CD14-positive monocyte (primary cell): ENCODE measurements around the gene OFD1. TPM values are rescaled to one million over a fixed set of nuclear protein-coding genes. Genes with fewer than 3 reads are reported as not detected.
"Not testable (repeated sequence)": the region's sequence is repeated elsewhere in the genome, so short reads cannot be mapped to it uniquely, and the experiment has no call there.

Source experiments
- DNase-seq, 3 donors: peaks; one replicate each; pipeline ENCODE4 v3.0.0-alpha.2; 2011 to 2022
- H2AFZ ChIP-seq: 2 replicates; pipeline ENCODE4 v1.6.0; 2012; ENCODE audit warnings: mild to moderate bottlenecking, low read depth, low read length, inconsistent platforms; ENCODE audit not compliant: insufficient read depth, poor library complexity, severe bottlenecking
- H3K27ac ChIP-seq, 2 donors: 1 replicate in 1 of 2; 2 replicates in 1 of 2; pipeline ENCODE4 v1.5.1; 2012 to 2013; ENCODE audit warnings: low read length in 2 of 2, control low read depth in 1 of 2, inconsistent platforms in 1 of 2, low read depth in 1 of 2, mild to moderate bottlenecking in 1 of 2
- H3K27me3 ChIP-seq, 2 donors: one replicate each; pipeline versions ENCODE4 v1.6.0 to v1.6.1; 2011 to 2013; ENCODE audit warnings: low read length in 2 of 2; ENCODE audit not compliant: control insufficient read depth in 2 of 2, insufficient read depth in 2 of 2
- H3K36me3 ChIP-seq, 2 donors: replicated peaks in 1 of 2; 1 replicate in 1 of 2; 2 replicates in 1 of 2; pipeline versions ENCODE4 v1.5.1 to v1.6.1; 2012 to 2013; ENCODE audit warnings: low read length in 2 of 2, control low read depth in 1 of 2, inconsistent platforms in 1 of 2, mild to moderate bottlenecking in 1 of 2; ENCODE audit not compliant: insufficient read depth in 2 of 2, control insufficient read depth in 1 of 2
- H3K4me1 ChIP-seq, 2 donors: 1 replicate in 1 of 2; 2 replicates in 1 of 2; pipeline versions ENCODE4 v1.5.1 to v1.6.1; 2012 to 2013; ENCODE audit warnings: low read length in 2 of 2, control low read depth in 1 of 2, inconsistent platforms in 1 of 2, mild to moderate bottlenecking in 1 of 2, moderate library complexity in 1 of 2; ENCODE audit not compliant: insufficient read depth in 2 of 2, control insufficient read depth in 1 of 2
- H3K4me2 ChIP-seq: replicated peaks from 2 replicates; pipeline ENCODE3; 2012; ENCODE audit warnings: low read length, moderate library complexity, mild to moderate bottlenecking; ENCODE audit not compliant: poor library complexity, severe bottlenecking; ENCODE audit errors: extremely low read depth
- H3K4me3 ChIP-seq, 3 experiments: fragments of 200-600 bp in 1 of 3; sonication (generic) in 1 of 3; replicated peaks in 1 of 3; 1 replicate in 2 of 3; 2 replicates in 1 of 3; pipeline ENCODE4 v1.5.1; 2011 to 2013; ENCODE audit warnings: low read length in 3 of 3, mild to moderate bottlenecking in 3 of 3, control low read depth in 2 of 3, low read depth in 2 of 3, inconsistent platforms in 1 of 3, moderate library complexity in 1 of 3
- H3K79me2 ChIP-seq: 2 replicates; pipeline ENCODE4 v1.6.0; 2012; ENCODE audit warnings: mild to moderate bottlenecking, control low read depth, inconsistent platforms, low read length, moderate library complexity; ENCODE audit not compliant: insufficient read depth
- H3K9ac ChIP-seq: 2 replicates; pipeline ENCODE4 v1.6.0; 2017; ENCODE audit warnings: low read length, mild to moderate bottlenecking; ENCODE audit not compliant: insufficient read depth, poor library complexity, severe bottlenecking
- H3K9me3 ChIP-seq, 2 donors: replicated peaks in 1 of 2; 1 replicate in 1 of 2; 2 replicates in 1 of 2; pipeline versions ENCODE4 v1.5.1 to v1.6.1; 2012 to 2013; ENCODE audit warnings: low read length in 2 of 2, control low read depth in 1 of 2; ENCODE audit not compliant: control insufficient read depth in 1 of 2, insufficient read depth in 1 of 2
- H4K20me1 ChIP-seq: 2 replicates; pipeline ENCODE4 v1.6.0; 2012; ENCODE audit warnings: mild to moderate bottlenecking, low read length, control low read depth, moderate library complexity; ENCODE audit not compliant: insufficient read depth
- H3K27ac Mint-ChIP-seq, 7 donors: one replicate each; pipeline ENCODE4 v1.8.0; 2020; ENCODE audit warnings: mild to moderate bottlenecking in 7 of 7, mixed read lengths in 7 of 7, moderate library complexity in 6 of 7, inconsistent platforms in 2 of 7
- H3K27me3 Mint-ChIP-seq, 3 donors: one replicate each; pipeline ENCODE4 v1.8.0; 2021 to 2022; ENCODE audit warnings: low read depth in 3 of 3, mild to moderate bottlenecking in 3 of 3, mixed read lengths in 3 of 3, moderate library complexity in 3 of 3, inconsistent platforms in 1 of 3
- H3K36me3 Mint-ChIP-seq, 2 donors: one replicate each; pipeline ENCODE4 v1.8.0; 2020; ENCODE audit warnings: mixed read lengths in 2 of 2, inconsistent platforms in 1 of 2, mild to moderate bottlenecking in 1 of 2
- H3K4me1 Mint-ChIP-seq: one replicate; pipeline ENCODE4 v1.8.0; 2020; ENCODE audit warnings: mild to moderate bottlenecking, mixed read lengths
- H3K4me3 Mint-ChIP-seq, 2 donors: one replicate each; pipeline ENCODE4 v1.8.0; 2020; ENCODE audit warnings: mild to moderate bottlenecking in 2 of 2, mixed read lengths in 2 of 2, moderate library complexity in 1 of 2
- H3K9me3 Mint-ChIP-seq, 7 donors: one replicate each; pipeline ENCODE4 v1.8.0; 2020 to 2022; ENCODE audit warnings: mixed read lengths in 7 of 7, mild to moderate bottlenecking in 6 of 7, moderate library complexity in 6 of 7, inconsistent platforms in 2 of 7
- WGBS: methylation state at CpG from one replicate; pipeline ENCODE4 v1.1.5; 2013; ENCODE audit warnings: missing lambda C conversion rate; ENCODE audit not compliant: insufficient coverage; 5-methylcytosine and 5-hydroxymethylcytosine counted together
- intact Hi-C, 2 donors: fragments of 100-400 bp; cut with micrococcal nuclease; formaldehyde crosslinking; loops; one replicate each; pipeline versions ENCODE4 v1.15.0 to v1.15.1; 2023
- polyA plus RNA-seq, 3 donors: library from polyadenylated mRNA; depleted of rRNA in 1 of 3; unstranded in 2 of 3; stranded (reverse) in 1 of 3; fragments of 300-500 nt in 2 of 3; fragments of >200 nt in 1 of 3; fragmentation: Illumina TruSeq in 2 of 3; gene quantifications; 1 replicate in 2 of 3; 2 replicates in 1 of 3; pipeline ENCODE4 v1.2.3, GENCODE V29; 2012 to 2021

The OFD1 gene
- polyA plus RNA-seq, 3 donors, result 2.4 to 10.2 (median 2.9) TPM

GRCh38 chrX:13726583-13726982, 8.0 kb upstream of the OFD1 start:
- H2AFZ ChIP-seq, H3K4me3 Mint-ChIP-seq, H3K36me3 ChIP-seq, H3K4me1 ChIP-seq, H3K9ac ChIP-seq, H4K20me1 ChIP-seq, H3K27me3 Mint-ChIP-seq, H3K4me3 ChIP-seq, H3K9me3 ChIP-seq, intact Hi-C loops, H3K27me3 ChIP-seq, H3K27ac ChIP-seq, DNase-seq, H3K4me2 ChIP-seq: not testable (repeated sequence)
- peaks cover 4 to 11% of the 10 kb centered on the region in 2 donors for H3K36me3 Mint-ChIP-seq
- peaks cover 31% of the 10 kb centered on the region for H3K4me1 Mint-ChIP-seq
- H3K9me3 Mint-ChIP-seq, result peaks cover 0 to 10% (median 8%) of the 10 kb centered on the region in 7 donors
- peak overlapping the region in 1 of 7 donors; percentile 74 for H3K27ac Mint-ChIP-seq
- peaks cover 22% of the 10 kb centered on the region for H3K79me2 ChIP-seq
- no CpG with 5 or more reads among the region's 2 CpGs for WGBS

GRCh38 chrX:13730523-13730922, 4.0 kb upstream of the OFD1 start:
- not testable (repeated sequence) for H3K27ac Mint-ChIP-seq, H4K20me1 ChIP-seq, H3K4me3 Mint-ChIP-seq, H3K36me3 ChIP-seq, H3K27ac ChIP-seq, H3K36me3 Mint-ChIP-seq, DNase-seq, H3K4me2 ChIP-seq, H3K9me3 ChIP-seq, H3K9ac ChIP-seq, H2AFZ ChIP-seq, H3K4me3 ChIP-seq
- Mint-ChIP-seq H3K9me3 (peaks cover 0 to 15% (median 8%) of the 10 kb centered on the region in 7 donors), H3K4me1 (peaks cover 49% of the 10 kb centered on the region), H3K27me3 (peaks cover 0 to 20% (median 0%) of the 10 kb centered on the region in 3 donors)
- no CpG with 5 or more reads among the region's 1 CpG for WGBS
- intact Hi-C loops, result loop anchor here (5.0 to 10.0 kb wide), 2 partner anchors 33 to 76 kb away; partner anchors contain the start of gene TCEANC (in 2 of the 2)
- peaks cover 9 to 24% of the 10 kb centered on the region in 2 donors for H3K4me1 ChIP-seq
- peaks cover 42% of the 10 kb centered on the region for H3K79me2 ChIP-seq
- H3K27me3 ChIP-seq, result peaks cover 0 to 11% of the 10 kb centered on the region in 2 donors
